Measurements from ENCODE around the gene TGFB1. TPM values are rescaled to one million over a fixed set of nuclear protein-coding genes. Genes with fewer than 3 reads are reported as not detected.

Gene TGFB1
- total and polyA plus RNA-seq, 9 of the 15 experiments (the other 6 are each of a cell fraction or from before 2014, with no cell fraction given): 0.24 to 159 (median 17.2) TPM

DNA sequence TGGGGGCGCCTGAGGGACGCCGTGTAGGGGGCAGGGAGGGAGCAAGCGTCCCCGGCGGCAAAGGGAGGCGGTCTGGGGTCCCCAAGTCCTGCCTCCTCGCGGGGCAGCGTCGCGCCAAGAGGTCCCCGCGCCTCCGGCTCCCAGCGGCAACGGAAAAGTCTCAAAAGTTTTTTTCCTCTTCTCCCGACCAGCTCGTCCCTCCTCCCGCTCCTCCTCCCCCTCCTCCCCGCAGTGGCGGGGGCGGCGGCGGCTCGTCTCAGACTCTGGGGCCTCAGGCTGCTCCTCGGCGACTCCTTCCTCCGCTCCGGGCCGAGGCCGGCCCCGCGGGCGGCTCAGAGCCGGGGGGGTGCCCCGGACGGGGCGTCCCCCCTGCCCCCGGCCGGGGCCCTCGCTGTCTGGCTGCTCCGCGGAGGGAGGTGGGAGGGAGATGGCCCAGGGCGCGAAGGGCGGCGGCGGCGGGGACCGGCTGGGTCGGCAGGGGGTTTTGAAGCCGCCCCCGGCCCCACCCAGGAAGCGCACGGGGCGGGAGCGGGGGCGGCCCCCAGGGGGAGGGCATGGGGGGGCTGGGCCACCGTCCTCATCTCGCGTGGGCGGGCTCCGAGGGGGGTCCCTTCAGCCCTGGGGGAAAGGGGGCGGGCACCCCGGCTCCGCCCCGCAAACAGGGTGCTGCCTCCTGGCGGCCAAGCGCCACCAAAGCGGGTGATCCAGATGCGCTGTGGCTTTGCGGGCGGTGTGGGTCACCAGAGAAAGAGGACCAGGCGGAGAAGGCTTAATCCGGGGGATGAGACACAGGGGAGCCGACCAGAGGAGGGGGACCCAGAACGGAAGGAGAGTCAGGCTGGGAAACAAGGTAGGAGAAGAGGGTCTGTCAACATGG is at the start of gene TGFB1 (continued):
- peak in 1 of 2 experiments; percentile 53; a peak in 1 of 4 replicates for TF ChIP-seq MLLT1 (IDR thresholded peaks at IDR 0.05)
- TF ChIP-seq, protein P1, sequence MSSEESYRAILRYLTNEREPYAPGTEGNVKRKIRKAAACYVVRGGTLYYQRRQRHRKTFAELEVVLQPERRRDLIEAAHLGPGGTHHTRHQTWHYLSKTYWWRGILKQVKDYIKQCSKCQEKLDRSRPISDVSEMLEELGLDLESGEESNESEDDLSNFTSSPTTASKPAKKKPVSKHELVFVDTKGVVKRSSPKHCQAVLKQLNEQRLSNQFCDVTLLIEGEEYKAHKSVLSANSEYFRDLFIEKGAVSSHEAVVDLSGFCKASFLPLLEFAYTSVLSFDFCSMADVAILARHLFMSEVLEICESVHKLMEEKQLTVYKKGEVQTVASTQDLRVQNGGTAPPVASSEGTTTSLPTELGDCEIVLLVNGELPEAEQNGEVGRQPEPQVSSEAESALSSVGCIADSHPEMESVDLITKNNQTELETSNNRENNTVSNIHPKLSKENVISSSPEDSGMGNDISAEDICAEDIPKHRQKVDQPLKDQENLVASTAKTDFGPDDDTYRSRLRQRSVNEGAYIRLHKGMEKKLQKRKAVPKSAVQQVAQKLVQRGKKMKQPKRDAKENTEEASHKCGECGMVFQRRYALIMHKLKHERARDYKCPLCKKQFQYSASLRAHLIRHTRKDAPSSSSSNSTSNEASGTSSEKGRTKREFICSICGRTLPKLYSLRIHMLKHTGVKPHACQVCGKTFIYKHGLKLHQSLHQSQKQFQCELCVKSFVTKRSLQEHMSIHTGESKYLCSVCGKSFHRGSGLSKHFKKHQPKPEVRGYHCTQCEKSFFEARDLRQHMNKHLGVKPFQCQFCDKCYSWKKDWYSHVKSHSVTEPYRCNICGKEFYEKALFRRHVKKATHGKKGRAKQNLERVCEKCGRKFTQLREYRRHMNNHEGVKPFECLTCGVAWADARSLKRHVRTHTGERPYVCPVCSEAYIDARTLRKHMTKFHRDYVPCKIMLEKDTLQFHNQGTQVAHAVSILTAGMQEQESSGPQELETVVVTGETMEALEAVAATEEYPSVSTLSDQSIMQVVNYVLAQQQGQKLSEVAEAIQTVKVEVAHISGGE (CRISPR knock-in tag; IDR thresholded peaks at IDR 0.05): peak in 1 of 3 experiments; percentile 68; a peak in 2 of 6 replicates
- no peak for TF ChIP-seq ZNF431 (CRISPR knock-in tag; IDR thresholded peaks at IDR 0.05)
- TF ChIP-seq ETV5 (CRISPR knock-in tag; IDR thresholded peaks at IDR 0.05; ENCODE audit: low read depth): peak; percentile 76
- TF ChIP-seq, protein P2, sequence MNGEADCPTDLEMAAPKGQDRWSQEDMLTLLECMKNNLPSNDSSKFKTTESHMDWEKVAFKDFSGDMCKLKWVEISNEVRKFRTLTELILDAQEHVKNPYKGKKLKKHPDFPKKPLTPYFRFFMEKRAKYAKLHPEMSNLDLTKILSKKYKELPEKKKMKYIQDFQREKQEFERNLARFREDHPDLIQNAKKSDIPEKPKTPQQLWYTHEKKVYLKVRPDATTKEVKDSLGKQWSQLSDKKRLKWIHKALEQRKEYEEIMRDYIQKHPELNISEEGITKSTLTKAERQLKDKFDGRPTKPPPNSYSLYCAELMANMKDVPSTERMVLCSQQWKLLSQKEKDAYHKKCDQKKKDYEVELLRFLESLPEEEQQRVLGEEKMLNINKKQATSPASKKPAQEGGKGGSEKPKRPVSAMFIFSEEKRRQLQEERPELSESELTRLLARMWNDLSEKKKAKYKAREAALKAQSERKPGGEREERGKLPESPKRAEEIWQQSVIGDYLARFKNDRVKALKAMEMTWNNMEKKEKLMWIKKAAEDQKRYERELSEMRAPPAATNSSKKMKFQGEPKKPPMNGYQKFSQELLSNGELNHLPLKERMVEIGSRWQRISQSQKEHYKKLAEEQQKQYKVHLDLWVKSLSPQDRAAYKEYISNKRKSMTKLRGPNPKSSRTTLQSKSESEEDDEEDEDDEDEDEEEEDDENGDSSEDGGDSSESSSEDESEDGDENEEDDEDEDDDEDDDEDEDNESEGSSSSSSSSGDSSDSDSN (IDR thresholded peaks at IDR 0.05; ENCODE audit: borderline replicate concordance in 1 of 2, low read depth in 2 of 2, low read length in 2 of 2): peak; percentile 81 to 93; a peak in 3 of 4 replicates
- TF ChIP-seq, protein P3, sequence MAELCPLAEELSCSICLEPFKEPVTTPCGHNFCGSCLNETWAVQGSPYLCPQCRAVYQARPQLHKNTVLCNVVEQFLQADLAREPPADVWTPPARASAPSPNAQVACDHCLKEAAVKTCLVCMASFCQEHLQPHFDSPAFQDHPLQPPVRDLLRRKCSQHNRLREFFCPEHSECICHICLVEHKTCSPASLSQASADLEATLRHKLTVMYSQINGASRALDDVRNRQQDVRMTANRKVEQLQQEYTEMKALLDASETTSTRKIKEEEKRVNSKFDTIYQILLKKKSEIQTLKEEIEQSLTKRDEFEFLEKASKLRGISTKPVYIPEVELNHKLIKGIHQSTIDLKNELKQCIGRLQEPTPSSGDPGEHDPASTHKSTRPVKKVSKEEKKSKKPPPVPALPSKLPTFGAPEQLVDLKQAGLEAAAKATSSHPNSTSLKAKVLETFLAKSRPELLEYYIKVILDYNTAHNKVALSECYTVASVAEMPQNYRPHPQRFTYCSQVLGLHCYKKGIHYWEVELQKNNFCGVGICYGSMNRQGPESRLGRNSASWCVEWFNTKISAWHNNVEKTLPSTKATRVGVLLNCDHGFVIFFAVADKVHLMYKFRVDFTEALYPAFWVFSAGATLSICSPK (IDR thresholded peaks at IDR 0.05; ENCODE audit: borderline replicate concordance): no peak
- TF ChIP-seq HNRNPLL (IDR thresholded peaks at IDR 0.05; ENCODE audit: low read depth, low read length, poor library complexity, severe bottlenecking): peak; percentile 28
- TF ChIP-seq, protein P4, sequence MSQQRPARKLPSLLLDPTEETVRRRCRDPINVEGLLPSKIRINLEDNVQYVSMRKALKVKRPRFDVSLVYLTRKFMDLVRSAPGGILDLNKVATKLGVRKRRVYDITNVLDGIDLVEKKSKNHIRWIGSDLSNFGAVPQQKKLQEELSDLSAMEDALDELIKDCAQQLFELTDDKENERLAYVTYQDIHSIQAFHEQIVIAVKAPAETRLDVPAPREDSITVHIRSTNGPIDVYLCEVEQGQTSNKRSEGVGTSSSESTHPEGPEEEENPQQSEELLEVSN (IDR thresholded peaks at IDR 0.05; ENCODE audit: borderline replicate concordance in 1 of 2, extremely low read depth in 1 of 2, insufficient read depth in 1 of 2, insufficient read length in 1 of 2, low read depth in 1 of 2, low read length in 1 of 2, poor library complexity in 1 of 2, severe bottlenecking in 1 of 2): peak; percentile 82 to 98
- no peak for TF ChIP-seq TSC22D4 (tag; IDR thresholded peaks at IDR 0.05)
- peak; percentile 47 for TF ChIP-seq NEUROD1 (IDR thresholded peaks at IDR 0.05; ENCODE audit: borderline replicate concordance, low read depth, low read length, partially characterized antibody)
- TF ChIP-seq MYNN (IDR thresholded peaks at IDR 0.05): 0 out of 2 replicates have a peak, but pooled peaks have one; percentile 24
- TF ChIP-seq MYNN (CRISPR knock-in tag; IDR thresholded peaks at IDR 0.05): no peak
- TF ChIP-seq NCOR1 (IDR thresholded peaks at IDR 0.05): peak; percentile 58
- no peak for TF ChIP-seq XRCC3 (IDR thresholded peaks at IDR 0.05)
